Right lobe of liver (tissue), 6 donors: Measurements from ENCODE around the gene MAML2. TPM values are rescaled to one million over a fixed set of nuclear protein-coding genes. Genes with fewer than 3 reads are reported as not detected.

Experiments
- ATAC-seq, 4 donors: fragments of 200-7000 bp; cut with Tn5 transposase; one replicate each; pipeline ENCODE4 v1.9.1; 2020; ENCODE audit warnings: mild to moderate bottlenecking in 4 of 4, moderate library complexity in 4 of 4
- DNase-seq, 3 donors: peaks; one replicate each; pipeline ENCODE4 v3.0.0-alpha.2; 2020
- H3K27ac ChIP-seq, 3 donors: fragments of 200-600 bp; one replicate each; pipeline ENCODE4 v1.8.0; 2022
- H3K27me3 ChIP-seq, 2 donors: fragments of 200-600 bp; one replicate each; pipeline ENCODE4 v1.8.0; 2022
- H3K36me3 ChIP-seq, 4 donors: fragments of 200-600 bp; sonication (generic) in 1 of 4; one replicate each; pipeline versions ENCODE4 v1.5.1 to v1.8.0; 2017 to 2022; ENCODE audit warnings: control low read depth in 1 of 4
- H3K4me1 ChIP-seq, 4 donors: fragments of 200-600 bp; sonication (generic) in 1 of 4; one replicate each; pipeline versions ENCODE4 v1.5.1 to v1.8.0; 2017 to 2022; ENCODE audit warnings: control low read depth in 1 of 4
- H3K4me3 ChIP-seq, 3 donors: fragments of 200-600 bp; one replicate each; pipeline ENCODE4 v1.8.0; 2022
- H3K9me3 ChIP-seq, 4 donors: fragments of 200-600 bp; sonication (generic) in 1 of 4; one replicate each; pipeline versions ENCODE4 v1.5.1 to v1.8.0; 2017 to 2022; ENCODE audit warnings: control low read depth in 1 of 4
- POLR2A ChIP-seq: fragments of 450-650 bp; IDR thresholded peaks from one replicate; pipeline ENCODE4 v1.6.1; 2017; ENCODE audit warnings: antibody characterized with exemption, mild to moderate bottlenecking
- WGBS: methylation state at CpG from one replicate; pipeline ENCODE4 v1.1.6; 2018; ENCODE audit warnings: low coverage, low lambda C conversion rate; ENCODE audit not compliant: insufficient coverage; ENCODE audit errors: missing lambda C conversion rate; 5-methylcytosine and 5-hydroxymethylcytosine counted together
- intact Hi-C, 2 donors: fragments of 100-400 bp; cut with DNase I; formaldehyde crosslinking; loops; one replicate each; pipeline versions ENCODE4 v1.11.2 to v1.14.1; 2022
- total RNA-seq, 6 experiments: library from RNA; depleted of rRNA in 2 of 6; stranded (reverse); fragments of >200 nt in 2 of 6; fragmentation: NEBNext Ultra II Directional in 3 of 6; extraction: Animal tissue kit (Norgen Biotek cat#: 25700) in 3 of 6; gene quantifications; one replicate each; pipeline versions ENCODE4 v1.1.0 to v1.2.4, GENCODE V29; 2016 to 2023
- TF ChIP-seq, protein P1 (sequence below), 4 donors: fragments of 200-600 bp in 3 of 4; fragments of 450-650 bp in 1 of 4; IDR thresholded peaks; one replicate each; pipeline versions ENCODE4 v1.5.1 to v1.8.0; 2016 to 2022; ENCODE audit warnings: antibody characterized with exemption in 4 of 4, mild to moderate bottlenecking in 2 of 4
- donor health status: DM: no; HTN: yes; CAD: no.
- donor health status: DM: no; HTN: no; CAD: no.
- donor health status: DM: no; HTN: no; CAD: no.
- donor health status: DM: no; HTN: yes; CAD: no.
- donor health status: DM: no; HTN: yes; CAD: no.

Gene MAML2
- total RNA-seq, 6 experiments from 2014 or later: 0.92 to 2.3 (median 1.9) TPM

DNA sequence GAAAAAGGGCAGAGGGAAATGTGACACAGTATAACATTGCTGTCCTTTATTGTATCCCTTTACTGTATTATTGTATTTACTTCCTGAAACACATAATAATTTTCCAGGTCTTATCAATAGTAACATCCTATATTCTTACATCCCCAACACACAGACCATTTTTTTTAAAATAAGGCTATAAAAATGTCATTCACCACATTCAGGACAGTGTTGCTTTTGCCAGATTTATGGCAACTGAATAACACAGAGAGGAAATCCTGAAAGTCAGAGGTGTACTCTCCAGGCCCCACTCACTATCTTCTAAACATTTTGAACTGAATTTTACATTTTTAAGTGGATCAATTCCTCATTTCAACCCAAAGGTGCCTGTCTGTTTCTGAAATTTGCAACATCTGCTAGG lies 314.2 kb downstream of the MAML2 start:
- DNase-seq: no peak
- Histone ChIP-seq H3K4me1 (no peaks in the 10 kb centered on the region), H3K9me3 (no peaks in the 10 kb centered on the region), H3K36me3 (no peaks in the 10 kb centered on the region), H3K27me3 (no peaks in the 10 kb centered on the region), H3K4me3 (no peak overlapping the region), H3K27ac (no peak overlapping the region)
- intact Hi-C loops: no loop called here
- TF ChIP-seq, protein P1, sequence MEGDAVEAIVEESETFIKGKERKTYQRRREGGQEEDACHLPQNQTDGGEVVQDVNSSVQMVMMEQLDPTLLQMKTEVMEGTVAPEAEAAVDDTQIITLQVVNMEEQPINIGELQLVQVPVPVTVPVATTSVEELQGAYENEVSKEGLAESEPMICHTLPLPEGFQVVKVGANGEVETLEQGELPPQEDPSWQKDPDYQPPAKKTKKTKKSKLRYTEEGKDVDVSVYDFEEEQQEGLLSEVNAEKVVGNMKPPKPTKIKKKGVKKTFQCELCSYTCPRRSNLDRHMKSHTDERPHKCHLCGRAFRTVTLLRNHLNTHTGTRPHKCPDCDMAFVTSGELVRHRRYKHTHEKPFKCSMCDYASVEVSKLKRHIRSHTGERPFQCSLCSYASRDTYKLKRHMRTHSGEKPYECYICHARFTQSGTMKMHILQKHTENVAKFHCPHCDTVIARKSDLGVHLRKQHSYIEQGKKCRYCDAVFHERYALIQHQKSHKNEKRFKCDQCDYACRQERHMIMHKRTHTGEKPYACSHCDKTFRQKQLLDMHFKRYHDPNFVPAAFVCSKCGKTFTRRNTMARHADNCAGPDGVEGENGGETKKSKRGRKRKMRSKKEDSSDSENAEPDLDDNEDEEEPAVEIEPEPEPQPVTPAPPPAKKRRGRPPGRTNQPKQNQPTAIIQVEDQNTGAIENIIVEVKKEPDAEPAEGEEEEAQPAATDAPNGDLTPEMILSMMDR (IDR thresholded peaks at IDR 0.05): no peak
- TF ChIP-seq POLR2A: no peak
- ATAC-seq: no peak

DNA sequence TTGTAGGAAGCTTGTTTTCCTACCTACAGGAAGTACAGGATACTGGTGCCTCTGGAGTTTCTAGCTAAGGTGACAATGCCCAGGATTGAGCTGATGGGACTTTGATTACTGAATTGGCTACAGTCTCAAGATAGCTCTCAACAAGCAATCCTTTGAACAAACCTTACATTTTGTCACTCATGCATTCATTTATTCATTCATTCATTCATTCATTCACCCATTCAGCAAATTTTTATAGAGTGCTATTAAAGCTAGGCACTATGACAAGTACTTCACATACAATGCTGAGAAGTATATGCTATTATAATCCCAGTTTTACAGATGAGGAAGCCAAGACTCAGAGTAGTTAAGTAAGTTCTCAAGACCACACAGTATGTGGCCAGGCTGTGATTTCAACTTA lies 316.0 kb downstream of the MAML2 start:
- Histone ChIP-seq H3K27ac (no peak overlapping the region), H3K4me3 (no peak overlapping the region), H3K27me3 (no peaks in the 10 kb centered on the region), H3K4me1 (no peaks in the 10 kb centered on the region), H3K9me3 (no peaks in the 10 kb centered on the region), H3K36me3 (no peaks in the 10 kb centered on the region)
- intact Hi-C loops: no loop called here
- ATAC-seq (no peak), DNase-seq (no peak)
- TF ChIP-seq POLR2A: no peak
- TF ChIP-seq, protein P1 (IDR thresholded peaks at IDR 0.05): no peak

DNA sequence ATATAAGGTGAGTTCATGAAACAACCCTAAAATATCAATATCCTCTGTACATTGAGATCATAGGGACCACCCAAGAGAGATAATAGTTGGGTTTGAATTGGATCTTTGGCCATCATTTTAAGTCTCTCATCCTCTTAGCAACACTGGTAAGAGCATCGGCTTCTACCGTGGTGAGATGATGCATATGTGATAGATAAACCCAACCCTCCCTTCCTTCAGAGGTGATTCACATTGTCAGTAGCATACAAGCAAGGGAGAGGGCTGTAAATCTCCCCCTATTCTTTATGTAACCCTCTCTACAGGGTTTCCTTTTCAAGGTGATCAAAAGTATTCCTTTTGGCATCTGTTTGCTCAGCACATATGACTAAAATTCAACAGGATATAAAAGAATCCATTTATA lies 316.7 kb downstream of the MAML2 start:
- no peaks in the 10 kb centered on the region for H3K36me3 ChIP-seq
- 93% methylated on average over 2 of the region's 2 CpGs for WGBS
- H3K9me3 ChIP-seq: no peaks in the 10 kb centered on the region
- H3K27me3 ChIP-seq: no peaks in the 10 kb centered on the region
- no peak for TF ChIP-seq POLR2A
- TF ChIP-seq, protein P1 (IDR thresholded peaks at IDR 0.05): no peak
- intact Hi-C loops: no loop called here
- no peak for DNase-seq
- H3K4me1 ChIP-seq: no peaks in the 10 kb centered on the region
- ATAC-seq: no peak
- no peak overlapping the region for H3K27ac ChIP-seq
- no peak overlapping the region for H3K4me3 ChIP-seq

DNA sequence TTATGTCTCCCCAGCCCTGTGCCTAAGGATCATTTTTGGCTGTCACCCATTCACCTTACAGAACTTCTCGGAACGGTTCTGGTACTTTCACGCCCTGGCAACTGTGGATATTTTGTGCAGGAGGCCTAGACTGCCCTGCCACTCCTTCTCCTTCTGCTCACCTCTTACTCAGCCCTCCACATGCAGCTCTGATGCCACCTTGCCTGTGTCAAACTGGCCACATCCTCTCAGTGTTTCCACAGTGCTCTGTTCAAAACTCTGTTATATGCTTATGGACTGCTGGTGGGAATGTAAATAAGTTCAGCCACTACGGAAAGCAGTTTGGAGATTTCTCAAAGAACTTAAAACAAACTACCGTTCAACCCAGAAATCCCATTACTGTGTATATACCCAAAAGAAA lies 318.3 kb downstream of the MAML2 start:
- 66% methylated on average over 5 of the region's 5 CpGs for WGBS
- ATAC-seq: no peak
- Histone ChIP-seq H3K36me3 (no peaks in the 10 kb centered on the region), H3K27ac (no peak overlapping the region), H3K27me3 (no peaks in the 10 kb centered on the region), H3K9me3 (no peaks in the 10 kb centered on the region), H3K4me3 (no peak overlapping the region), H3K4me1 (no peaks in the 10 kb centered on the region)
- TF ChIP-seq, protein P1 (IDR thresholded peaks at IDR 0.05): no peak
- no peak for TF ChIP-seq POLR2A
- intact Hi-C loops: no loop called here
- no peak for DNase-seq

DNA sequence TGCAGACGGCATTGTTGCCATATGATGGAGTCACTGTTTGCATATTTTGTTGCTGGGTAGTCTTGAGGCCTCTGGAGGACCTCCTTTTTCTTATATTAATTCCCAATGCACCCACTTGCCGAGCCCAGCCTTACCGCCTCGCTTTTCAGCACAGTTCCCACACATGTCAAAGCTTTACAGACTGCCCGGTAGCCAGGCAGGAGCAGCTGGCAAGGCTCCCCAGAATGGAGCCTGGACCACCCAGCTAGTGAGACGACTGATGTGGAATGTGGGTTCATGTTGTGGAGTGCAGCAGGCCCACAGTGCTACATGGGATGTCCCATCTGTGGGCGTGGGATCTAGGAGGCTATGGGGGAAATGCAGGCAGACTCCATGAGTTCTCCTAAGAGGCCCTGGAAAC lies 319.7 kb downstream of the MAML2 start:
- Histone ChIP-seq H3K4me3 (no peak overlapping the region), H3K4me1 (no peaks in the 10 kb centered on the region), H3K36me3 (no peaks in the 10 kb centered on the region), H3K9me3 (no peaks in the 10 kb centered on the region), H3K27ac (no peak overlapping the region), H3K27me3 (no peaks in the 10 kb centered on the region)
- intact Hi-C loops: no loop called here
- DNase-seq (no peak), ATAC-seq (no peak)
- TF ChIP-seq POLR2A: no peak
- TF ChIP-seq, protein P1 (IDR thresholded peaks at IDR 0.05): no peak
- 74% methylated on average over 6 of the region's 7 CpGs for WGBS
